Fibroblast of the aortic adventitia (primary cell): ENCODE measurements around the gene IQCE. TPM values are rescaled to one million over a fixed set of nuclear protein-coding genes. Genes with fewer than 3 reads are reported as not detected.
"Not testable (repeated sequence)": the region's sequence is repeated elsewhere in the genome, so short reads cannot be mapped to it uniquely, and the experiment has no call there.

ENCODE experiments used
- DNase-seq: peaks from one replicate; pipeline ENCODE4 v3.0.0-alpha.2; 2010; ENCODE audit warnings: low read depth
- H3K4me3 ChIP-seq: 2 replicates; pipeline ENCODE4 v1.5.1; 2011; ENCODE audit warnings: low read depth, mild to moderate bottlenecking, control low read depth, low read length, moderate library complexity
- CTCF ChIP-seq: IDR thresholded peaks from 2 replicates; pipeline ENCODE4 v1.5.1; 2011; ENCODE audit warnings: mild to moderate bottlenecking, low read length, control low read depth, inconsistent platforms; ENCODE audit not compliant: insufficient read depth
- total RNA-seq: library from RNA; depleted of rRNA; stranded (reverse); fragments of >200 nt; gene quantifications from 2 replicates; pipeline ENCODE4 v1.2.3, GENCODE V29; 2012; ENCODE audit warnings: low replicate concordance

The IQCE gene
- total RNA-seq, 1 donor: 14.0 TPM

GRCh38 chr7:2554661-2555111 lies 4.1 kb upstream of the IQCE start:
- DNase-seq: no peak
- no peak for TF ChIP-seq CTCF
- peak overlapping the region; percentile 83 for H3K4me3 ChIP-seq

- peak; percentile 9 for TF ChIP-seq CTCF
- H3K4me3 ChIP-seq: peak within 1 kb of the TSS; percentile 83
- peak; percentile 89 for DNase-seq
Observed at GRCh38 chr7:2555121-2556052, 3.4 kb upstream of the IQCE start, which contains the start of gene BRAT1. Gene BRAT1 (minus strand): TSS chr7:2555524. CDS start chr7:2554431, 1,093 bp downstream.

DNA sequence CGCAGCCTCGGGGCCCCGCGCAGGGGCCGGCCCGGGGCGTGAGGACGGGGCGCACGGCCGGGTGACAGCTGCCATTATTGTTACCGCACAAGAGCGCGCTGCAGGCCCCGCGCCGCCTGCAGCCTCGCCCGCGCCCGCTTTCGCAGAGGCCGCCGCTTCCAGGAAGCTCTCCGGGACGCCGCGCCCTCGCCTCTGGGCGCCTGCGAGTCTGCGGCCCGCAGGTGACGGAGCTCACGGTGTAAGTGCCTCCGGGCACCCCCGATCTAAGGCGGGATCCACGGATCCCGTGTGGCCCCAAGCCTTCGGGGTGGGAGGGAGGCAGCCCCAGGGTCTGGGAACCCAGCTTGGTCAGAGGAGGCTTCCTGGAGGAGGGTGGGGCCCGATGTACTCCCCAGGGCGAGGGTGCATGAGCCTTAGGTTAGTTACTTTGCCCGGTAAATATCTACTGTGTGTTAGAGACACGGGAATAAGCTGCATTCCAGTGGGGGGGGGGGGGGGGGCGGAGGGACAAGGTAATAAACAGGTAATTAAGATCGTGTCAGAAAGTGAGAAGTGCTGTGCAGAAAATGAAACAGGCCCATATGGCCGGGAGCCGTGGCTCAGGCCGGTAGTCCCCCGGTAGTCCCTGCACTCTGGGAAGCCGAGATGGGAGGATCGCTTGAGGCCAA lies 638 bp downstream of the IQCE start:
- no peak for DNase-seq
- TF ChIP-seq CTCF: no peak
- H3K4me3 ChIP-seq: peak overlapping the region; percentile 86

DNA sequence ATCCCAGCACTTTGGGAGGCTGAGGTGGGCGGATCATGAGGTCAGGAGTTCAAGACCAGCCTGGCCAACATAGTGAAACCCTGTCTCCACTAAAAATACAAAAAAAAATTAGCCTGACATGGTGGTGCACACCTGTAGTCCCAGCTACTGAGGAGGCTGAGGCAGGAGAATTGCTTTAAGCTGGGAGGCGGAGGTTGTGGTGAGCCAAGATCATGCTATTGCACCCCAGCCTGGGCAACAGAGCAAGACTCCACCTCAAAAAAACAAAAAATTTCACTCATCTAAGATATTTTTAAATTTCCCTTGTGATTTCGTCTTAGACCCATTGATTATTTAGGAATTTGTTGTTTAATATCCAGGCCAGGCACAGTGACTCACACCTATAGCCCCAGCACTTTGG lies 5.2 kb downstream of the IQCE start:
- H3K4me3 ChIP-seq, DNase-seq: not testable (repeated sequence)

- no peak for DNase-seq
- no peak for TF ChIP-seq CTCF
Observed at GRCh38 chr7:2564970-2565540, 6.3 kb downstream of the IQCE start.

DNA sequence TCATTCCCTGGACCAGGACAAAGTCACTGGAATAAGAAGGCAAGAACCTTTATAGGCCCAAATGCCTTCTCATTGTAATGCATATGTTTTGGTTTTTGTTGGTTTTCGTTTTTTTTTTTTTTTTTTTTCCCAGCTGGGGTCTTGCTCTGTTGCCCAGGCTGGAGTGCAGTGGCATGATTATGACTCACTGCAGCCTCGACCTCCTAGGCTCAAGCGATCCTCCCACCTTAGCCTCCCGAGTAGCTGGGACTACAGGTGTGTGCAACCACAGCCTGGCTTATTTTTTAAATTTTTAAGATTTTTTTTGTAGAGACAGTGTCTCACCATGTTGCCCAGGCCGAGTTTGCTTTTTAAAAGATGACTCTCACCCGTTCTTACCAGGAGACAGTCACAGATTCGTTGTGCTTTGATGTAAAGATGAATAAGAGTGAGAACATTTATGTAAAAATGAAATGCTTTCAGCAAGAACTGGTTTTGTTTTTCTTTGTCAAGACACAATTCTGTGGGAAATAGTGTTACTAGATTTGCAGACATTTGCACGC lies 7.6 kb downstream of the IQCE start:
- DNase-seq: no peak
- no peak for TF ChIP-seq CTCF
- no peak overlapping the region for H3K4me3 ChIP-seq

More at GRCh38 chr7:2564970-2565540, 6.3 kb downstream of the IQCE start:
- no peak overlapping the region for H3K4me3 ChIP-seq
